ENCODE data around the gene HOXC4.

DNA sequence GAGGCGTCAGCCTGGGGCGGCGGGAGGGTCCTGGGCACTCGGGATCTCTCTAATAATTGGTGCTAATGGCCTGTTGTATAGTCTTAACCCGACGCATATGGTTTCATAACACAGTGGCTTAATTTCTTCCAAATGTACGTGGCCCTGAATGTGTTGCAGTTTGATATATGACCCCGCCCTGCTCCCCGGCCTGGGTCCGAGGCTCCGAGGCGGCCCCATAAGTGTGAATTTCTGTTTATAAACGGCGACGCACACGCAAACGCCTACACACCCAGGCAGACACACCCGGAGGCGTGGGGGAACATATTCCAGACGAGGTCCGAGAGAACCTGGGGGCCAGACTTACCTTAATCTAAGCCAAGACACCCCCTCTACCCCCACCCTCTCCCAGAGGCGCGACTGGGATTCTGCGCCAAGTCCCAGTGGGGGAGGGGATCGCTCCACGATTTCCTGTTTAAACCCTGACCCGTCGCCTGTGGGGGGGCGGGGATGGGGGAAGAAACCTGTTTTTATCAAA is 35.1 kb upstream of the HOXC4 start:
- TF ChIP-seq, protein P1, sequence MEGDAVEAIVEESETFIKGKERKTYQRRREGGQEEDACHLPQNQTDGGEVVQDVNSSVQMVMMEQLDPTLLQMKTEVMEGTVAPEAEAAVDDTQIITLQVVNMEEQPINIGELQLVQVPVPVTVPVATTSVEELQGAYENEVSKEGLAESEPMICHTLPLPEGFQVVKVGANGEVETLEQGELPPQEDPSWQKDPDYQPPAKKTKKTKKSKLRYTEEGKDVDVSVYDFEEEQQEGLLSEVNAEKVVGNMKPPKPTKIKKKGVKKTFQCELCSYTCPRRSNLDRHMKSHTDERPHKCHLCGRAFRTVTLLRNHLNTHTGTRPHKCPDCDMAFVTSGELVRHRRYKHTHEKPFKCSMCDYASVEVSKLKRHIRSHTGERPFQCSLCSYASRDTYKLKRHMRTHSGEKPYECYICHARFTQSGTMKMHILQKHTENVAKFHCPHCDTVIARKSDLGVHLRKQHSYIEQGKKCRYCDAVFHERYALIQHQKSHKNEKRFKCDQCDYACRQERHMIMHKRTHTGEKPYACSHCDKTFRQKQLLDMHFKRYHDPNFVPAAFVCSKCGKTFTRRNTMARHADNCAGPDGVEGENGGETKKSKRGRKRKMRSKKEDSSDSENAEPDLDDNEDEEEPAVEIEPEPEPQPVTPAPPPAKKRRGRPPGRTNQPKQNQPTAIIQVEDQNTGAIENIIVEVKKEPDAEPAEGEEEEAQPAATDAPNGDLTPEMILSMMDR (IDR thresholded peaks at IDR 0.05; ENCODE audit: insufficient read depth, low read depth, low read length): no peak
- TF ChIP-seq EZH2 (IDR thresholded peaks at IDR 0.05; ENCODE audit: insufficient read depth, low read length): no peak
